K562 (cell line): ENCODE measurements around the gene MEP1B.

Source experiments
- CBFA2T3 ChIP-seq: fragments of 450-650 bp; IDR thresholded peaks from 2 replicates; pipeline ENCODE4 v1.6.1; 2017
- FOXA1 ChIP-seq: fragments of 450-650 bp; IDR thresholded peaks from 2 replicates; pipeline ENCODE4 v1.6.1; 2016; ENCODE audit warnings: mild to moderate bottlenecking, borderline replicate concordance
- FOXK2 ChIP-seq, 2 experiments: fragments of 450-650 bp; IDR thresholded peaks in 1 of 2; conservative IDR thresholded peaks in 1 of 2; 2 replicates each; pipeline ENCODE4 v1.6.1; 2016; ENCODE audit warnings: low read depth in 2 of 2, mild to moderate bottlenecking in 1 of 2
- TF ChIP-seq, protein P1 (sequence below): fragments of 250-450 bp; sonication (Bioruptor Pico); IDR thresholded peaks from 2 replicates; pipeline ENCODE4 v1.8.0; 2022; ENCODE audit warnings: inconsistent platforms, mild to moderate bottlenecking, moderate library complexity, borderline replicate concordance
- TF ChIP-seq, protein P2 (sequence below): fragments of 250-450 bp; sonication (Bioruptor Pico); IDR thresholded peaks from 2 replicates; pipeline ENCODE4 v1.8.0; 2021; ENCODE audit warnings: borderline replicate concordance, mild to moderate bottlenecking, moderate library complexity; ENCODE audit not compliant: poor library complexity, severe bottlenecking

DNA sequence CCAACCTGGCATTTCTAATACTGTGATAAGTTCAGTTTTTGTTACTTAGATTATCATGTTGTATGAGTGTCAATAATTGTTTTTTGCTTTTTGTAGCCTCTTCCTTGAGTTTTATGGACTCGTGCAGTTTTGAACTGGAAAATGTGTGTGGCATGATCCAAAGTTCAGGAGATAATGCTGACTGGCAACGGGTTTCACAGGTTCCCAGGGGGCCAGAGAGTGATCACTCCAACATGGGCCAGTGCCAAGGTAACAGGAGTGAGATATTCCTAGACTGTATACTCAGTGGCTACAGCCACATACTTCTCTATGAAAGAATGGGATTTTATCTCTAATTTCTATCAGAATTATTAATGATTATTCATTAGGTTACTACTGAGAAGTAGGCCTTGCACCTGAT is 18.2 kb downstream of the MEP1B start:
- TF ChIP-seq FOXK2 (conservative IDR thresholded peaks at IDR 0.05 in 1 of 2, IDR thresholded peaks at IDR 0.05 in 1 of 2; ENCODE audit: low read depth in 2 of 2) (no peak), FOXA1 (no peak), CBFA2T3 (no peak)
- TF ChIP-seq, protein P1, sequence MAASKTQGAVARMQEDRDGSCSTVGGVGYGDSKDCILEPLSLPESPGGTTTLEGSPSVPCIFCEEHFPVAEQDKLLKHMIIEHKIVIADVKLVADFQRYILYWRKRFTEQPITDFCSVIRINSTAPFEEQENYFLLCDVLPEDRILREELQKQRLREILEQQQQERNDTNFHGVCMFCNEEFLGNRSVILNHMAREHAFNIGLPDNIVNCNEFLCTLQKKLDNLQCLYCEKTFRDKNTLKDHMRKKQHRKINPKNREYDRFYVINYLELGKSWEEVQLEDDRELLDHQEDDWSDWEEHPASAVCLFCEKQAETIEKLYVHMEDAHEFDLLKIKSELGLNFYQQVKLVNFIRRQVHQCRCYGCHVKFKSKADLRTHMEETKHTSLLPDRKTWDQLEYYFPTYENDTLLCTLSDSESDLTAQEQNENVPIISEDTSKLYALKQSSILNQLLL (CRISPR knock-in tag): no peak
- TF ChIP-seq, protein P2, sequence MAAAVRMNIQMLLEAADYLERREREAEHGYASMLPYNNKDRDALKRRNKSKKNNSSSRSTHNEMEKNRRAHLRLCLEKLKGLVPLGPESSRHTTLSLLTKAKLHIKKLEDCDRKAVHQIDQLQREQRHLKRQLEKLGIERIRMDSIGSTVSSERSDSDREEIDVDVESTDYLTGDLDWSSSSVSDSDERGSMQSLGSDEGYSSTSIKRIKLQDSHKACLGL (CRISPR knock-in tag): no peak
